ENCODE measurements around the gene SNAPC5. TPM values are rescaled to one million over a fixed set of nuclear protein-coding genes. Genes with fewer than 3 reads are reported as not detected.
"Not testable (repeated sequence)": the region's sequence is repeated elsewhere in the genome, so short reads cannot be mapped to it uniquely, and the experiment has no call there.

Gene SNAPC5
- total and polyA plus RNA-seq, 2 of the 4 experiments (the other 2 are of a cell fraction), result 25.9 to 26.3 TPM

DNA sequence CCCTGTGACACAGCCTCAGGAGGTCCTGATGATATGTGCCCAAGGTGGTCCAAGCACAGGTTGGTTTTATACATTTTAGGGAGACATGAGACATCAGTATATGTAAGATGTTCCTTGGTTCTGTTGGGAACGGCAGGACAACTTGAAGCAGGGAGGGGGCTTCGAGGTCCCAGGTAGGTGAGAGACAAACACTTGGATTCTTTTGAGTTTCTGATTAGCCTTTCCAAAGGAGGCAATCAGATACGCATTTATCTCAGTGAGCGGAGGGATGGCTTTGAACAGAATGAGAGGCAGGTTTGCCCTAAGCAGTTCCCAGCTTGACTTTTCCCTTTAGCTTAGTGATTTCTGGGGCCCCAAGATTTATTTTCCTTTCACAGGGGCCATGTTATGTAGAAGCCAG lies 26.7 kb downstream of the SNAPC5 start:
- dilution Hi-C loops (cut with HindIII; ENCODE audit: low sequenced_read_pairs, unreplicated experiment); H3K36me3 ChIP-seq (ENCODE audit: control insufficient read depth, insufficient read depth, low read length); POLR2A ChIA-PET (ENCODE audit: unreplicated experiment); intact Hi-C loops (cut with micrococcal nuclease); H2AFZ ChIP-seq (replicated peaks; ENCODE audit: low read length, poor library complexity); H2BK120ac ChIP-seq (ENCODE audit: low read depth, low read length); H3K9ac ChIP-seq (ENCODE audit: low read depth, low read length); H3K4me2 ChIP-seq (ENCODE audit: low read depth, low read length); H4K20me1 ChIP-seq (ENCODE audit: insufficient read depth, low read length); H3K27ac ChIP-seq (ENCODE audit: insufficient read depth, low read length); H3K18ac ChIP-seq (ENCODE audit: low read depth, low read length); H3K14ac ChIP-seq (replicated peaks; ENCODE audit: low read depth, low read length); BruUV-seq (replicated peaks); H3K4ac ChIP-seq (ENCODE audit: low read depth, low read length); H3K9me3 ChIP-seq (ENCODE audit: control insufficient read depth, insufficient read depth, low read length); H3K27me3 ChIP-seq (ENCODE audit: control insufficient read depth, insufficient read depth, low read length); H3K9me1 ChIP-seq (ENCODE audit: insufficient read depth, low read length); ATAC-seq (ENCODE audit: low read depth); H3K23ac ChIP-seq (ENCODE audit: low read depth, low read length); H2BK20ac ChIP-seq (ENCODE audit: low read depth, low read length); H2AK9ac ChIP-seq (replicated peaks; ENCODE audit: low read depth, low read length, poor library complexity); H3K4me1 ChIP-seq (ENCODE audit: control insufficient read depth, insufficient read depth, low read length); H3K4me3 ChIP-seq (ENCODE audit: insufficient read depth, low read depth, low read length); H4K91ac ChIP-seq (ENCODE audit: insufficient read depth, low read depth, low read length); H2BK15ac ChIP-seq (ENCODE audit: low read depth, low read length); DNase-seq; H4K8ac ChIP-seq (ENCODE audit: low read depth in 2 of 2, low read length in 2 of 2); H2AK5ac ChIP-seq (ENCODE audit: low read depth, low read length); in situ Hi-C loops (cut with MboI; ENCODE audit: low sequenced_read_pairs); H2BK5ac ChIP-seq (ENCODE audit: low read depth, low read length, poor library complexity, severe bottlenecking); CTCF ChIA-PET; H4K5ac ChIP-seq (ENCODE audit: low read depth, low read length); H3K56ac ChIP-seq (ENCODE audit: extremely low read depth, insufficient read depth, low read length): not testable (repeated sequence)
- H3K79me1 ChIP-seq (ENCODE audit: low read depth in 1 of 2, low read length in 2 of 2), result peaks cover 17 to 29% of the 10 kb centered on the region in 2 experiments; a peak in 3 of 4 replicates
- 74% methylated on average over 4 of the region's 4 CpGs; no CpG with 5 or more reads in 1 of the 2 experiments for WGBS, 2 experiments (ENCODE audit: extremely low coverage in 2 of 2, insufficient read length in 1 of 2)

- H2BK120ac ChIP-seq (ENCODE audit: low read depth, low read length); in situ Hi-C loops (cut with MboI; ENCODE audit: low sequenced_read_pairs); H3K4me1 ChIP-seq (ENCODE audit: control insufficient read depth, insufficient read depth, low read length); H4K91ac ChIP-seq (ENCODE audit: insufficient read depth, low read depth, low read length); H2BK5ac ChIP-seq (ENCODE audit: low read depth, low read length, poor library complexity, severe bottlenecking); dilution Hi-C loops (cut with HindIII; ENCODE audit: low sequenced_read_pairs, unreplicated experiment); H3K9me3 ChIP-seq (ENCODE audit: control insufficient read depth, insufficient read depth, low read length); H3K4me3 ChIP-seq (ENCODE audit: insufficient read depth, low read depth, low read length); POLR2A ChIA-PET (ENCODE audit: unreplicated experiment); H3K4ac ChIP-seq (ENCODE audit: low read depth, low read length); H3K9ac ChIP-seq (ENCODE audit: low read depth, low read length); H2AK9ac ChIP-seq (replicated peaks; ENCODE audit: low read depth, low read length, poor library complexity); H2BK15ac ChIP-seq (ENCODE audit: low read depth, low read length); H3K27ac ChIP-seq (ENCODE audit: insufficient read depth, low read length); intact Hi-C loops (cut with micrococcal nuclease); H3K36me3 ChIP-seq (ENCODE audit: control insufficient read depth, insufficient read depth, low read length); ATAC-seq (ENCODE audit: low read depth); H3K9me1 ChIP-seq (ENCODE audit: insufficient read depth, low read length); CTCF ChIA-PET; DNase-seq; H4K5ac ChIP-seq (ENCODE audit: low read depth, low read length); H2AFZ ChIP-seq (replicated peaks; ENCODE audit: low read length, poor library complexity); H3K14ac ChIP-seq (replicated peaks; ENCODE audit: low read depth, low read length); H3K4me2 ChIP-seq (ENCODE audit: low read depth, low read length); H3K27me3 ChIP-seq (ENCODE audit: control insufficient read depth, insufficient read depth, low read length); BruUV-seq (replicated peaks); H3K18ac ChIP-seq (ENCODE audit: low read depth, low read length); H2AK5ac ChIP-seq (ENCODE audit: low read depth, low read length); H4K20me1 ChIP-seq (ENCODE audit: insufficient read depth, low read length); H3K23ac ChIP-seq (ENCODE audit: low read depth, low read length); H3K56ac ChIP-seq (ENCODE audit: extremely low read depth, insufficient read depth, low read length); H4K8ac ChIP-seq (ENCODE audit: low read depth in 2 of 2, low read length in 2 of 2); H2BK20ac ChIP-seq (ENCODE audit: low read depth, low read length): not testable (repeated sequence)
- 100% methylated on average over 2 of the region's 11 CpGs; no CpG with 5 or more reads in 1 of the 2 experiments for WGBS, 2 experiments (ENCODE audit: extremely low coverage in 2 of 2, insufficient read length in 1 of 2)
- peaks cover 11 to 12% of the 10 kb centered on the region in 2 experiments; a peak in 3 of 4 replicates for H3K79me1 ChIP-seq (ENCODE audit: low read depth in 1 of 2, low read length in 2 of 2)
Measured at GRCh38 chr15:66467162-66468040, 30.2 kb downstream of the SNAPC5 start.

All from IMR-90 (cell line).